ENCODE results near the gene UMAD1. TPM values are rescaled to one million over a fixed set of nuclear protein-coding genes. Genes with fewer than 3 reads are reported as not detected.

Gene UMAD1
- total and polyA plus RNA-seq, 2 donors from 2014 or later = 18.0 to 20.3 TPM

- FAIRE-seq = no peak
- no peak for DNase-seq
Measured at GRCh38 chr7:7790041-7790741, 149.6 kb downstream of the UMAD1 start.

GRCh38 chr7:7791523-7791922 lies 151.0 kb downstream of the UMAD1 start:
- H3K4me1 ChIP-seq (ENCODE audit: control insufficient read depth in 2 of 3, insufficient read depth in 2 of 3, low read depth in 1 of 3, low read length in 3 of 3) = no peaks in the 10 kb centered on the region
- intact Hi-C loops (cut with DNase I) = no loop called here
- FAIRE-seq = no peak
- H3K27me3 ChIP-seq (ENCODE audit: control insufficient read depth, insufficient read depth, low read length) = no peaks in the 10 kb centered on the region
- no peak overlapping the region for H3K9ac ChIP-seq (ENCODE audit: low read length in 3 of 3)
- TF ChIP-seq CTCF (IDR thresholded peaks at IDR 0.05; ENCODE audit: borderline replicate concordance, extremely low read depth, insufficient read depth) = no peak
- H3K4me3 ChIP-seq (ENCODE audit: low read length in 3 of 3) = no peak overlapping the region
- no peak for DNase-seq
- H3K9me3 ChIP-seq (ENCODE audit: control insufficient read depth in 2 of 3, insufficient read depth in 1 of 3, low read length in 3 of 3) = no peaks in the 10 kb centered on the region
- no peak overlapping the region for H3K27ac ChIP-seq (ENCODE audit: low read depth in 2 of 2, low read length in 2 of 2)
- H3K36me3 ChIP-seq (ENCODE audit: control insufficient read depth in 2 of 3, insufficient read depth in 3 of 3, low read length in 3 of 3) = no peaks in the 10 kb centered on the region

More at GRCh38 chr7:7790041-7790741, 149.6 kb downstream of the UMAD1 start:
- no peak for TF ChIP-seq CTCF (IDR thresholded peaks at IDR 0.05; ENCODE audit: borderline replicate concordance, extremely low read depth, insufficient read depth)
- H3K36me3 ChIP-seq (ENCODE audit: control insufficient read depth in 2 of 3, insufficient read depth in 3 of 3, low read length in 3 of 3) = no peaks in the 10 kb centered on the region
- H3K4me1 ChIP-seq (ENCODE audit: control insufficient read depth in 2 of 3, insufficient read depth in 2 of 3, low read depth in 1 of 3, low read length in 3 of 3) = no peaks in the 10 kb centered on the region
- intact Hi-C loops (cut with DNase I) = no loop called here
- no peak overlapping the region for H3K27ac ChIP-seq (ENCODE audit: low read depth in 2 of 2, low read length in 2 of 2)
- H3K4me3 ChIP-seq (ENCODE audit: low read length in 3 of 3) = no peak overlapping the region
- no peak overlapping the region for H3K9ac ChIP-seq (ENCODE audit: low read length in 3 of 3)
- no peaks in the 10 kb centered on the region for H3K9me3 ChIP-seq (ENCODE audit: control insufficient read depth in 2 of 3, insufficient read depth in 1 of 3, low read length in 3 of 3)
- no peaks in the 10 kb centered on the region for H3K27me3 ChIP-seq (ENCODE audit: control insufficient read depth, insufficient read depth, low read length)

- Histone ChIP-seq H3K36me3 (ENCODE audit: control insufficient read depth in 2 of 3, insufficient read depth in 3 of 3, low read length in 3 of 3) (no peaks in the 10 kb centered on the region), H3K9me3 (ENCODE audit: control insufficient read depth in 2 of 3, insufficient read depth in 1 of 3, low read length in 3 of 3) (no peaks in the 10 kb centered on the region), H3K27me3 (ENCODE audit: control insufficient read depth, insufficient read depth, low read length) (no peaks in the 10 kb centered on the region), H3K4me3 (ENCODE audit: low read length in 3 of 3) (no peak overlapping the region), H3K27ac (ENCODE audit: low read depth in 2 of 2, low read length in 2 of 2) (no peak overlapping the region), H3K9ac (ENCODE audit: low read length in 3 of 3) (no peak overlapping the region), H3K4me1 (ENCODE audit: control insufficient read depth in 2 of 3, insufficient read depth in 2 of 3, low read depth in 1 of 3, low read length in 3 of 3) (no peaks in the 10 kb centered on the region)
- TF ChIP-seq CTCF (IDR thresholded peaks at IDR 0.05; ENCODE audit: borderline replicate concordance, extremely low read depth, insufficient read depth) = no peak
- DNase-seq (no peak), FAIRE-seq (no peak)
- intact Hi-C loops (cut with DNase I) = no loop called here
Measured at GRCh38 chr7:7792056-7792455, 151.5 kb downstream of the UMAD1 start.

- H3K9ac ChIP-seq (ENCODE audit: low read length in 3 of 3) = no peak overlapping the region
- FAIRE-seq = no peak
Measured at GRCh38 chr7:7793249-7793648, 152.7 kb downstream of the UMAD1 start.

More at GRCh38 chr7:7793249-7793648, 152.7 kb downstream of the UMAD1 start:
- DNase-seq = no peak
- no peak overlapping the region for H3K27ac ChIP-seq (ENCODE audit: low read depth in 2 of 2, low read length in 2 of 2)
- no peak overlapping the region for H3K4me3 ChIP-seq (ENCODE audit: low read length in 3 of 3)
- H3K36me3 ChIP-seq (ENCODE audit: control insufficient read depth in 2 of 3, insufficient read depth in 3 of 3, low read length in 3 of 3) = no peaks in the 10 kb centered on the region
- no peaks in the 10 kb centered on the region for H3K4me1 ChIP-seq (ENCODE audit: control insufficient read depth in 2 of 3, insufficient read depth in 2 of 3, low read depth in 1 of 3, low read length in 3 of 3)
- H3K9me3 ChIP-seq (ENCODE audit: control insufficient read depth in 2 of 3, insufficient read depth in 1 of 3, low read length in 3 of 3) = no peaks in the 10 kb centered on the region
- TF ChIP-seq CTCF (IDR thresholded peaks at IDR 0.05; ENCODE audit: borderline replicate concordance, extremely low read depth, insufficient read depth) = no peak
- intact Hi-C loops (cut with DNase I) = no loop called here
- no peaks in the 10 kb centered on the region for H3K27me3 ChIP-seq (ENCODE audit: control insufficient read depth, insufficient read depth, low read length)
